B cell (primary cell): Measurements from ENCODE around the gene ALOXE3.

Experiments
- EZH2 ChIP-seq: IDR thresholded peaks from 2 replicates; pipeline ENCODE4 v1.6.1; 2012; ENCODE audit warnings: borderline replicate concordance, low read depth, mild to moderate bottlenecking, moderate library complexity, low read length; ENCODE audit not compliant: insufficient read depth, poor library complexity, severe bottlenecking
- TF ChIP-seq, protein P1 (sequence below): fragments of 200-600 bp; IDR thresholded peaks from one replicate; pipeline ENCODE4 v1.8.0; 2022; ENCODE audit warnings: antibody characterized with exemption, mild to moderate bottlenecking

DNA sequence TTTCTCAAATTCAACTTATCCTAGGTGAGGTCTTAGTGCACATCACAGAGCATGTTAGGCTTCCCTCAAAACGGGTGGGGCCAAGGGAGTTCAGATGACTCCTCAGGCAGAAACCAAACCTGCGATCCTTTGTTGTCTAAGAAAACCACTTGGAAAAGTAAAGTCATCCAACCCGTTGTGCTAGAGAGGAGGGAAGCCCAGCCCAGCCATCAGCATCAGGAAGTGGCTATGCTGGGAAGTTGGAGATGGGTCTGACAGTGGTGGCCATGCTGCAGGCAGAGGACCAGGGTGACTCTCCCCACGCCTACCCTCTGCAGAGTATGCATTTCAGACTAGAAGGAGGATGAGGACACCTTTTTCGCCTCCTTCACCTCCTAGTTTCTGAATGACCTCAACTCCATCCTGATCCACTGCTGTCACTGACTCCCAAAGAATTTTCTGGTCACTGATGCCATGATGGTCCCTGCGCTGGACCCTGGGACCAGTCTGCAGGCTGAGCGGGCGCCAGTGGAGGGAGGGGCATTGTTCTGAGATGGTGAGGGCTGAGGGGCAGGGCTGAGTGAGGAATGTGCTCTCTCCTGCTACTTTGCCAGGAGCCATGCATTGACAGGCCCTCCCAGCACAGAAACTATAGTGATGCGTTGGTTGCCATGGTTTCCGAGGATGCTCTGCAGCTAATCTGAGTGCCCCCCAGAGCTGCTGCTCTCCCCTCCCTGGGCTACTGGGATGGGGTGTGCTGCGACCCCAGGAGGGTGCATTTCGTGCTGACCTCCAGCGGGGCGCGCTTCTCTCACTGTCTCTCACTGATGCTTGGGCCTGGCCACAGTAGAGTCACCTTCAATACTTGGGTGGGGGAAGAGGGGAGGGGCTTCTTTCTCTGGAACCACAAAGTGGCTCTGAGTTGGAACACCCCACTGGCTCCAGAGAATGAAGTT is 51.2 kb downstream of the ALOXE3 start:
- TF ChIP-seq, protein P1, sequence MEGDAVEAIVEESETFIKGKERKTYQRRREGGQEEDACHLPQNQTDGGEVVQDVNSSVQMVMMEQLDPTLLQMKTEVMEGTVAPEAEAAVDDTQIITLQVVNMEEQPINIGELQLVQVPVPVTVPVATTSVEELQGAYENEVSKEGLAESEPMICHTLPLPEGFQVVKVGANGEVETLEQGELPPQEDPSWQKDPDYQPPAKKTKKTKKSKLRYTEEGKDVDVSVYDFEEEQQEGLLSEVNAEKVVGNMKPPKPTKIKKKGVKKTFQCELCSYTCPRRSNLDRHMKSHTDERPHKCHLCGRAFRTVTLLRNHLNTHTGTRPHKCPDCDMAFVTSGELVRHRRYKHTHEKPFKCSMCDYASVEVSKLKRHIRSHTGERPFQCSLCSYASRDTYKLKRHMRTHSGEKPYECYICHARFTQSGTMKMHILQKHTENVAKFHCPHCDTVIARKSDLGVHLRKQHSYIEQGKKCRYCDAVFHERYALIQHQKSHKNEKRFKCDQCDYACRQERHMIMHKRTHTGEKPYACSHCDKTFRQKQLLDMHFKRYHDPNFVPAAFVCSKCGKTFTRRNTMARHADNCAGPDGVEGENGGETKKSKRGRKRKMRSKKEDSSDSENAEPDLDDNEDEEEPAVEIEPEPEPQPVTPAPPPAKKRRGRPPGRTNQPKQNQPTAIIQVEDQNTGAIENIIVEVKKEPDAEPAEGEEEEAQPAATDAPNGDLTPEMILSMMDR, result no peak
- TF ChIP-seq EZH2, result no peak
